ENCODE data around the gene UBE3C. TPM values are rescaled to one million over a fixed set of nuclear protein-coding genes. Genes with fewer than 3 reads are reported as not detected.

Gene UBE3C
- total and polyA plus RNA-seq, 10 donors = 9.7 to 81.6 (median 59.1) TPM

GRCh38 chr7:157294773-157295172, 156.0 kb downstream of the UBE3C start:
- Histone ChIP-seq H3K27ac (no peak overlapping the region), H3K36me3 (no peaks in the 10 kb centered on the region), H3K4me3 (no peak overlapping the region), H3K4me1 (peaks cover 0 to 13% (median 0%) of the 10 kb centered on the region in 6 donors), H3K27me3 (replicated peaks in 1 of 7) (peaks cover 0 to 9% (median 0%) of the 10 kb centered on the region in 7 donors), H3K9me3 (no peaks in the 10 kb centered on the region)
- 85 to 98% (median 90%) methylated on average over 10 to 12 of the region's 12 CpGs for WGBS, 5 donors
- DNase-seq = no peak
- intact Hi-C loops (cut with DNase I; ENCODE audit: low total_unique reads) = no loop called here
- TF ChIP-seq, protein P1, sequence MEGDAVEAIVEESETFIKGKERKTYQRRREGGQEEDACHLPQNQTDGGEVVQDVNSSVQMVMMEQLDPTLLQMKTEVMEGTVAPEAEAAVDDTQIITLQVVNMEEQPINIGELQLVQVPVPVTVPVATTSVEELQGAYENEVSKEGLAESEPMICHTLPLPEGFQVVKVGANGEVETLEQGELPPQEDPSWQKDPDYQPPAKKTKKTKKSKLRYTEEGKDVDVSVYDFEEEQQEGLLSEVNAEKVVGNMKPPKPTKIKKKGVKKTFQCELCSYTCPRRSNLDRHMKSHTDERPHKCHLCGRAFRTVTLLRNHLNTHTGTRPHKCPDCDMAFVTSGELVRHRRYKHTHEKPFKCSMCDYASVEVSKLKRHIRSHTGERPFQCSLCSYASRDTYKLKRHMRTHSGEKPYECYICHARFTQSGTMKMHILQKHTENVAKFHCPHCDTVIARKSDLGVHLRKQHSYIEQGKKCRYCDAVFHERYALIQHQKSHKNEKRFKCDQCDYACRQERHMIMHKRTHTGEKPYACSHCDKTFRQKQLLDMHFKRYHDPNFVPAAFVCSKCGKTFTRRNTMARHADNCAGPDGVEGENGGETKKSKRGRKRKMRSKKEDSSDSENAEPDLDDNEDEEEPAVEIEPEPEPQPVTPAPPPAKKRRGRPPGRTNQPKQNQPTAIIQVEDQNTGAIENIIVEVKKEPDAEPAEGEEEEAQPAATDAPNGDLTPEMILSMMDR (IDR thresholded peaks at IDR 0.05 in 8 of 11, conservative IDR thresholded peaks at IDR 0.05 in 3 of 11) = no peak
- no peak for TF ChIP-seq POLR2AphosphoS5 (IDR thresholded peaks at IDR 0.05)
- TF ChIP-seq POLR2A (IDR thresholded peaks at IDR 0.05) = no peak

DNA sequence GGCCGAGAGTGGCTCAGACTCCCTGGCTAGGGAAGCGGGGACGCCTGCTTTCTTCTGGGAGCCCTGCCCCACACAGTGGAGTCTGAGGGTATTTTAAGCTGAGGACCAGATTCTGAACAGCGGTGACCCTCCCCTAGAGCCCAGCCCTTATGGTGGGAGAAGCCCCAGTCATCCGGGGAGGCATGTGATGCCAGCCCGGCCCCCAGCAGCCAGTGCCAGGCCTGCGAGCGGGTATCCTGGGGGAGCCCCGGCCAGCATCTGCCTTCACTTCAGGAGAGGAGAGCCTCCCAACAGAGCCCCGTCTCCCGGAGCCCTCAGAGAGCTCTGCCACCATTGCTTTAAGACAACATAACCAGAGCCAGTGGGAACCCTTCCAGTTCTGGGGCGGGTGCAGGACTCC, 156.6 kb downstream of the UBE3C start:
- WGBS, 5 donors = 84 to 94% (median 89%) methylated on average over 11 to 12 of the region's 12 CpGs
- no peak for DNase-seq
- TF ChIP-seq POLR2AphosphoS5 (IDR thresholded peaks at IDR 0.05) = no peak
- TF ChIP-seq POLR2A (IDR thresholded peaks at IDR 0.05) = no peak
- TF ChIP-seq, protein P1 (IDR thresholded peaks at IDR 0.05 in 8 of 11, conservative IDR thresholded peaks at IDR 0.05 in 3 of 11) = no peak

GRCh38 chr7:157297185-157297584, 158.5 kb downstream of the UBE3C start:
- H3K4me1 ChIP-seq = peaks cover 5 to 37% (median 12%) of the 10 kb centered on the region in 6 donors
- DNase-seq = no peak
- WGBS, 5 donors = 53 to 77% (median 64%) methylated on average over 13 of the region's 13 CpGs
- peaks cover 0 to 7% (median 0%) of the 10 kb centered on the region in 7 donors for H3K27me3 ChIP-seq (replicated peaks in 1 of 7)
- TF ChIP-seq, protein P1 (IDR thresholded peaks at IDR 0.05 in 8 of 11, conservative IDR thresholded peaks at IDR 0.05 in 3 of 11) = no peak
- TF ChIP-seq POLR2AphosphoS5 (IDR thresholded peaks at IDR 0.05) (no peak), POLR2A (IDR thresholded peaks at IDR 0.05) (no peak)
- no peaks in the 10 kb centered on the region for H3K9me3 ChIP-seq
- intact Hi-C loops (cut with DNase I; ENCODE audit: low total_unique reads) = no loop called here
- no peak overlapping the region for H3K27ac ChIP-seq
- no peak overlapping the region for H3K4me3 ChIP-seq
- no peaks in the 10 kb centered on the region for H3K36me3 ChIP-seq

More for the DNA sequence above, 156.6 kb downstream of the UBE3C start:
- H3K9me3 ChIP-seq = no peaks in the 10 kb centered on the region
- no peaks in the 10 kb centered on the region for H3K36me3 ChIP-seq
- H3K27ac ChIP-seq = no peak overlapping the region
- peaks cover 0 to 9% (median 0%) of the 10 kb centered on the region in 7 donors for H3K27me3 ChIP-seq (replicated peaks in 1 of 7)
- H3K4me3 ChIP-seq = no peak overlapping the region
- peaks cover 0 to 18% (median 0%) of the 10 kb centered on the region in 6 donors for H3K4me1 ChIP-seq
- intact Hi-C loops (cut with DNase I; ENCODE audit: low total_unique reads) = no loop called here

- no peaks in the 10 kb centered on the region for H3K9me3 ChIP-seq
- H3K4me3 ChIP-seq = no peak overlapping the region
- no peak overlapping the region for H3K27ac ChIP-seq
- H3K4me1 ChIP-seq = peaks cover 5 to 50% (median 21%) of the 10 kb centered on the region in 6 donors
- TF ChIP-seq POLR2AphosphoS5 (IDR thresholded peaks at IDR 0.05) (no peak), POLR2A (IDR thresholded peaks at IDR 0.05) (no peak)
- TF ChIP-seq, protein P1 (IDR thresholded peaks at IDR 0.05 in 8 of 11, conservative IDR thresholded peaks at IDR 0.05 in 3 of 11) = no peak
- intact Hi-C loops (cut with DNase I; ENCODE audit: low total_unique reads) = no loop called here
- peaks cover 0 to 7% (median 0%) of the 10 kb centered on the region in 7 donors for H3K27me3 ChIP-seq (replicated peaks in 1 of 7)
- 83 to 100% (median 92%) methylated on average over 3 of the region's 3 CpGs for WGBS, 5 donors
- DNase-seq = no peak
- H3K36me3 ChIP-seq = no peaks in the 10 kb centered on the region
Observed at GRCh38 chr7:157299317-157299612, 160.5 kb downstream of the UBE3C start.

Data from spleen (tissue), 11 donors.